Astrocyte of the cerebellum (primary cell): ENCODE measurements around the gene MIX23.

ENCODE experiments used
- DNase-seq: peaks from one replicate; pipeline ENCODE4 v3.0.0-alpha.2; 2011; ENCODE audit warnings: low read depth
- H3K4me3 ChIP-seq: 2 replicates; pipeline ENCODE4 v1.5.1; 2011; ENCODE audit warnings: mild to moderate bottlenecking, low read depth, low read length, moderate library complexity
- in situ Hi-C: cut with HindIII; loops from 2 replicates; pipeline ENCODE4 v1.10.0; 2017; ENCODE audit warnings: low sequenced_read_pairs
- TF ChIP-seq, protein P1 (sequence below): IDR thresholded peaks from 2 replicates; pipeline ENCODE4 v1.5.1; 2012; ENCODE audit warnings: low read length, low read depth, moderate library complexity, mild to moderate bottlenecking; ENCODE audit errors: missing control alignments

Gene MIX23

DNA sequence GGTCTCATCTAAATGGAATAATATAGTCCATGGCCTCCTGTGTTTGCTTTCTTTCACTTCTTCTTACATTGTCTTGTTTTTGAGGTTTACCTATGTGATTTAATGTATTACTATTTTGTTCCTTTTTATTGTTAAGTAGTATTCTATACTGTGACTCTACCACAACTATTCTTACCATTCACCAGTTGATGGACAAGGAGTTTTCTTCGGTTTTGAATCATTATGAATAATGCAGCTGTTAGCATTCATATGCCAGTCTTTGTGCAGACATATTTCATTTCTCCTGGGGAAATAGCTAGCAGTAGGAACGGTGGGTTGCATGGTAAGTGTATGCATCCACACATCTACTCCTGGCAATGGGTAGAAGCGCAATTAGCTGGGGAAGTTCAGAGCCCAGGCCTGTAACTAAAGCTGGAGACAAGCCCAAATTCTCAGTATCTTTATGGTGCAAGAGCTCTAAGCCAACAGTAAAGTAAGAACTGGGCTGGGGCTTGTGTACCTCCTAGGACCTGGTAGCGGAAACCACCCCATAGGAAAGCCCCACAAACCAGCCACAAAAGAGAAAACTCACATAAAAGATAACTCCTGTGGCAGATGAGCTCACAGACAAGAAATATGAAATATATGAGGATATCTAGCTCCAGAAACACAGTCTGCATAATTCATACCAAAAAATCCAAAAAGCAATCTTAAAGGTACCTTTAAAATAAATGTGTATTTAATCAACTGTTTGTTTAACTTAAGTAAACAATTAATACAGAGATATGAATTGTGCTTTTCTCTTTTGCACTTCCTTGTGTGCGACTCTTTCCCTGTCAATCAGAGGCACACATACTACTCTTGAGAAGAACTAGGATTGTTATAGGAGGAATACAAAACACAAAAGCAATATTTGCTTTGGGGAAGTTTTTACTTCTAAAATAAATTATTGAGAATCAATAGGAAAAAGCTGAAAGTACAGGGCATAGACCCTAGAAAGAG, 60.6 kb downstream of the MIX23 start:
- DNase-seq = no peak
- H3K4me3 ChIP-seq = no peak overlapping the region
- in situ Hi-C loops = no loop called here
- TF ChIP-seq, protein P1, sequence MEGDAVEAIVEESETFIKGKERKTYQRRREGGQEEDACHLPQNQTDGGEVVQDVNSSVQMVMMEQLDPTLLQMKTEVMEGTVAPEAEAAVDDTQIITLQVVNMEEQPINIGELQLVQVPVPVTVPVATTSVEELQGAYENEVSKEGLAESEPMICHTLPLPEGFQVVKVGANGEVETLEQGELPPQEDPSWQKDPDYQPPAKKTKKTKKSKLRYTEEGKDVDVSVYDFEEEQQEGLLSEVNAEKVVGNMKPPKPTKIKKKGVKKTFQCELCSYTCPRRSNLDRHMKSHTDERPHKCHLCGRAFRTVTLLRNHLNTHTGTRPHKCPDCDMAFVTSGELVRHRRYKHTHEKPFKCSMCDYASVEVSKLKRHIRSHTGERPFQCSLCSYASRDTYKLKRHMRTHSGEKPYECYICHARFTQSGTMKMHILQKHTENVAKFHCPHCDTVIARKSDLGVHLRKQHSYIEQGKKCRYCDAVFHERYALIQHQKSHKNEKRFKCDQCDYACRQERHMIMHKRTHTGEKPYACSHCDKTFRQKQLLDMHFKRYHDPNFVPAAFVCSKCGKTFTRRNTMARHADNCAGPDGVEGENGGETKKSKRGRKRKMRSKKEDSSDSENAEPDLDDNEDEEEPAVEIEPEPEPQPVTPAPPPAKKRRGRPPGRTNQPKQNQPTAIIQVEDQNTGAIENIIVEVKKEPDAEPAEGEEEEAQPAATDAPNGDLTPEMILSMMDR = no peak

DNA sequence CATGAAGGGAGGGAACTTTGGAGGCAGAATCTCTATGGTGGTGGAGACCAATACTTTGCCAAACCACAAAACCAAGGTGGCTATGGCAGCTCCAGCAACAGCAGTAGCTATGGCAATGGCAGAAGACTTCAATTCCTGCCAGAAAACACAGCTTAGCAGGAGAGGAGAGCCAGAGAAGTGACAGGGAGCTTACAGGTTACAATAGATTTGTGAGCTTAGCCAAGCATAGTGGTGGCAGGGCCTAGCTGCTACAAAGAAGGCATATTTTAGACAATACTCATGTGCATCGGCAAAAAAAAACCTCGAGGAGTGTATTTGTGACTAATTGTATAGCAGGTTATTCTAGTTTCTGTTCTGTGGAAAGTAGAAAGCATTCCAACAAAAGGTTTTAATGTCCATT, 64.4 kb downstream of the MIX23 start:
- in situ Hi-C loops = no loop called here
- no peak overlapping the region for H3K4me3 ChIP-seq
- TF ChIP-seq, protein P1 = no peak
- DNase-seq = no peak

DNA sequence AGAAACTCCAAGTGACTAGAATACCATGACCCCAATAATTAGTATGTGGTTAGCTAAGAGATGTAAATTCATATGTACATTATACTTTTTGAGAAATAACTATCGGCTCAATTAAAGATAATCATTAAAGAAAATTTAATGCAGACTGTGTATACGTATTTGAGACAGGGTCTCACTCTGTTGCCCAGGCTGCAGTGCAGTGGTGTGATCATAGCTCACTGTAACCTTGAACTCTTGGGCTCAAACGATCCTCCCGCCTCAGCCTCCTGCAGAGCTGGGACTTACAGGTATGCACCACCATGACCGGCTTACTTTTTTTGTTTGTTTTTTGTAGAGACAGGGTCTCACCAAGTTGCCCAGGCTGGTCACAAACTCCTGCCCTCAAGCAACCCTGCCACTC, 66.7 kb downstream of the MIX23 start:
- DNase-seq = no peak
- H3K4me3 ChIP-seq = no peak overlapping the region
- in situ Hi-C loops = no loop called here
- TF ChIP-seq, protein P1 = no peak

DNA sequence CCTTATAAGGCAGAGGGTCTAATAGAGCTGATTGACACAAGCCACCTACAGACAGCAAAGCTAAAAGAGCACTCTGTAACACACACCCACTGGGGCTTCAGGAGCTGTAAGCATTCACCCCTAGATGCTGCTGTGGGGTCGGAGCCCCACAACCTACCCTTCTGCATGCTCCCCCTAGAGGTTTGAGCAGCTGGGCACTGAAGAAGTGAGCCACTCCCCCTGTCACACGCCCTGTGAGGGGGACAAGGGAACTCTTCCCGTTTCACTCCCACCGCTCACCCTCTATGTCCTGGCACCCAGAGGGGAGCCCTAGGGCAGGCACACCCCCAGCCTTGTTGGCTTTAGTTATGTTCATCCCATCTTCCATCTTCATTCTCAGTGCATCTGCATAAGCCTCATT, 67.4 kb downstream of the MIX23 start:
- H3K4me3 ChIP-seq = no peak overlapping the region
- TF ChIP-seq, protein P1 = no peak
- no peak for DNase-seq
- in situ Hi-C loops = no loop called here

DNA sequence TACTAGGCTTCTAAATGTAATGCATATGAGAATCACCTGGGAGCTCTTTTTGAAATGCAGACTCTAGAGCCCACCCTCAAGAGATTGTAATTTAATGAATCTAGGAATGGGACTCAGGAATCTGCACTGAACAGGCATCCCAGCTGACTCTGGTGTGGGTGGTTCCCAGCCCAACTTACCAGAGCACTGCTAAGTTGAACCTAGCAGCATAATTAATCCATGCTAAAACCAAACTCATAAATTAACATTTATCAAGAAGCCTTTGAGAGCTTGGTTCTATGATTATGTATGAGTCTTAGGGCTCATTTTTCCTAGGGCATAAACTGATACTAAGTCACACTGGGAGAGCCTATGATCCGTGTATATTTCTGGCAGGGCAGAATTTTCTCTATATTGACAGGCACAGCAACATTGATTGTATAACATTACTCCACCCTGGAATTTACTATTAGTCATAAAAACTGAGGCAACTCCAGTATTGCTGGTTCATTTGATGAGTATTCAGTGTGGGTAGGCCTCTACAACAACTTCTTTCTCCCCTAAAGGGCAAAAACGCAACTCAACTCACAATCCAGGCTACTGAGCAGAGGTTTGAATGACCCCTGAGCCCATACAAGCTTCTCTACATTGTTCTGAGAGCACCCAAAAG, 68.7 kb downstream of the MIX23 start:
- TF ChIP-seq, protein P1 = no peak
- H3K4me3 ChIP-seq = no peak overlapping the region
- in situ Hi-C loops = no loop called here
- DNase-seq = no peak

DNA sequence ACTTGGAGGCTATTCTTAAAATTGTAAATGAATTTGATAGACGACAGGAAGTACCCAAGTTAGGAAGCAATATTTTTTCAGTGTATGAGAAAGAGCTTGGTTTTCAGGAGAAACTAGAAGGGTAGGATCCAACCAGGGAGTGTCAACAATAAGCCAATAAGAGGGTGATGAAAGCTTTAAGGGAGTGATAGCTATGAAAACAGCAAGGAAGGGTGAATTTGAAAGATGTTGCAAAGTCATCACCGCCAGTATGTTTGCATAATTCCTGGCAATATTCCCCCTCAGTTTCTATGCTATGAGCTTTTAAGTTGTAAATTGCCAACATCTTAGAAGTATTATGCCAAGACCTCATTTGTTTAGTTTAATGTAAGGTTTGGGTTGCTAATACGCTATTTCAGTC, 69.8 kb downstream of the MIX23 start:
- no peak overlapping the region for H3K4me3 ChIP-seq
- in situ Hi-C loops = no loop called here
- DNase-seq = no peak
- TF ChIP-seq, protein P1 = no peak
